Psoas muscle (tissue), 8 donors: Measurements from ENCODE around the gene BHMT2. TPM values are rescaled to one million over a fixed set of nuclear protein-coding genes. Genes with fewer than 3 reads are reported as not detected.

ENCODE experiments used
- ATAC-seq, 4 donors: fragments of 200-7000 bp; cut with Tn5 transposase; one replicate each; pipeline ENCODE4 v1.9.1; 2020; ENCODE audit warnings: moderate library complexity in 3 of 4, mild to moderate bottlenecking in 2 of 4
- DNase-seq, 2 donors: peaks; one replicate each; pipeline ENCODE4 v3.0.0-alpha.2; 2020
- H3K27ac ChIP-seq: fragments of 200-600 bp; one replicate; pipeline ENCODE4 v1.8.0; 2022
- H3K27me3 ChIP-seq, 3 donors: fragments of 200-600 bp in 1 of 3; one replicate each; pipeline versions ENCODE4 v1.6.1 to v1.8.0; 2013 to 2022; ENCODE audit warnings: low read length in 2 of 3, mild to moderate bottlenecking in 2 of 3, moderate library complexity in 1 of 3; ENCODE audit not compliant: insufficient read depth in 3 of 3
- H3K36me3 ChIP-seq, 2 donors: fragments of 200-600 bp in 1 of 2; one replicate each; pipeline versions ENCODE4 v1.6.1 to v1.8.0; 2013 to 2022; ENCODE audit warnings: low read depth in 1 of 2, mild to moderate bottlenecking in 1 of 2, moderate library complexity in 1 of 2; ENCODE audit not compliant: insufficient read depth in 1 of 2
- H3K4me1 ChIP-seq: fragments of 200-600 bp; one replicate; pipeline ENCODE4 v1.8.0; 2022
- H3K4me3 ChIP-seq: fragments of 200-600 bp; one replicate; pipeline ENCODE4 v1.8.0; 2022; ENCODE audit warnings: mild to moderate bottlenecking
- H3K9me3 ChIP-seq: fragments of 200-600 bp; one replicate; pipeline ENCODE4 v1.8.0; 2022
- WGBS, 3 donors: extraction: QIAGEN DNeasy Blood & Tissue Kit; methylation state at CpG; one replicate each; pipeline versions ENCODE4 v1.1.6 to v1.1.7; 2013; 5-methylcytosine and 5-hydroxymethylcytosine counted together
- intact Hi-C, 2 donors: fragments of 100-400 bp; cut with DNase I; formaldehyde crosslinking; loops; one replicate each; pipeline versions ENCODE4 v1.11.0 to v1.14.2; 2022
- polyA plus RNA-seq, 3 donors: library from polyadenylated mRNA; stranded (reverse); fragments of 200-250 nt; gene quantifications; one replicate each; pipeline ENCODE4 v1.2.3, GENCODE V29; 2013
- total RNA-seq, 4 donors: library from RNA; stranded (reverse); fragmentation: NEBNext Ultra II Directional in 2 of 4; extraction: Animal tissue kit (Norgen Biotek cat#: 25700) in 2 of 4; gene quantifications; one replicate each; pipeline versions ENCODE4 v1.2.1 to v1.2.4, GENCODE V29; 2021 to 2023
- TF ChIP-seq, protein P1 (sequence below): fragments of 200-600 bp; IDR thresholded peaks from one replicate; pipeline ENCODE4 v1.8.0; 2022; ENCODE audit warnings: antibody characterized with exemption
- donor health status: healthy with polysubstance abuse.
- donor health status: DM: no; HTN: no; CAD: no; lungs with moderate emphysema.
- donor health status: Bipolar disorder and iron deficiency.
- donor health status: healthy.
- donor health status: DM: yes; HTN: yes; CAD: no.
- donor health status: DM: no; HTN: no; CAD: no.
- donor health status: DM: no; HTN: no; CAD: no.
- donor health status: DM: yes; HTN: yes; CAD: no.

BHMT2 gene
- total and polyA plus RNA-seq, 7 donors, result 1.9 to 20.8 (median 11.9) TPM

DNA sequence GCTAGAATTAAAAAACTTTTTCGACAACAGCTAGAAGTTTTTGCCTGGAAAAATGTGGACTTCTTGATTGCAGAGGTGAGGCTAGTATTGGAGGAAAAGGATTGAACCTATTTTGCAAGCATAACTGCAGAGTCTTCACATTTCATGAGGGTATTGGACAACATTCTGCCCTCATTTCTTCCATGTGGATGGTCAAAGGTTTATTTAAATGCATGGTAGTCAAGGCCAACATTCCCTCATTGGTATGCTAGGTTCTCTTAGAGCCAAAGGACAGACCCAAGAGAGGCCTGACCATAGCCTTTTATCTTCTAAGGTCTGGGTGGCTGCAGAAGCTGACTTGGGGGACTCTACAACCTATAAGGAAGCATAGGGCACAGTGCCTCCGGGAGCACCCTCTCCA, 11.2 kb downstream of the BHMT2 start:
- Histone ChIP-seq H3K9me3 (no peaks in the 10 kb centered on the region), H3K27ac (no peak overlapping the region), H3K27me3 (no peaks in the 10 kb centered on the region), H3K36me3 (peaks cover 0 to 8% of the 10 kb centered on the region in 2 donors), H3K4me3 (no peak overlapping the region), H3K4me1 (no peaks in the 10 kb centered on the region)
- WGBS, 3 donors, result 78 to 98% (median 88%) methylated on average over 2 of the region's 2 CpGs
- TF ChIP-seq, protein P1, sequence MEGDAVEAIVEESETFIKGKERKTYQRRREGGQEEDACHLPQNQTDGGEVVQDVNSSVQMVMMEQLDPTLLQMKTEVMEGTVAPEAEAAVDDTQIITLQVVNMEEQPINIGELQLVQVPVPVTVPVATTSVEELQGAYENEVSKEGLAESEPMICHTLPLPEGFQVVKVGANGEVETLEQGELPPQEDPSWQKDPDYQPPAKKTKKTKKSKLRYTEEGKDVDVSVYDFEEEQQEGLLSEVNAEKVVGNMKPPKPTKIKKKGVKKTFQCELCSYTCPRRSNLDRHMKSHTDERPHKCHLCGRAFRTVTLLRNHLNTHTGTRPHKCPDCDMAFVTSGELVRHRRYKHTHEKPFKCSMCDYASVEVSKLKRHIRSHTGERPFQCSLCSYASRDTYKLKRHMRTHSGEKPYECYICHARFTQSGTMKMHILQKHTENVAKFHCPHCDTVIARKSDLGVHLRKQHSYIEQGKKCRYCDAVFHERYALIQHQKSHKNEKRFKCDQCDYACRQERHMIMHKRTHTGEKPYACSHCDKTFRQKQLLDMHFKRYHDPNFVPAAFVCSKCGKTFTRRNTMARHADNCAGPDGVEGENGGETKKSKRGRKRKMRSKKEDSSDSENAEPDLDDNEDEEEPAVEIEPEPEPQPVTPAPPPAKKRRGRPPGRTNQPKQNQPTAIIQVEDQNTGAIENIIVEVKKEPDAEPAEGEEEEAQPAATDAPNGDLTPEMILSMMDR, result no peak
- intact Hi-C loops, result no loop called here
- ATAC-seq (no peak), DNase-seq (no peak)

DNA sequence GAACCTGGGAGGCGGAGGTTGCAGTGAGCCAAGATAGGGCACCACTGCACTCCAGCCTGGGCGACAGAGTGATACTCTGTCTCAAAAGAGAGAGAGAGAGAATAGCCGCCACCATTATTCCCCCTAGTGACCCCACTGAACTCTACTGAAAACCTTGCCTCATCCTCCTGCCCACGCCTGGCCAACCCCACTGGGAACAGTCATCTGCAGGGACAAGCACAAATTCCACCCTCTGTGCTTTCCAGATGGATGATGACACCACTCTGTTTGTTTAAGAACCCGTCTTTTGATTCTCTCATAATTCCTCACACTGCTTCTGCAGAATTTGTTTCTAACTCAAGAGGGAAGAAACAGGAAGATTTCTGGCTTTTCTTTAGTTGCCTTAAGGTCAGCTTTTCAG, 12.2 kb downstream of the BHMT2 start:
- Histone ChIP-seq H3K9me3 (no peaks in the 10 kb centered on the region), H3K36me3 (peaks cover 0 to 8% of the 10 kb centered on the region in 2 donors), H3K27ac (no peak overlapping the region), H3K4me1 (no peaks in the 10 kb centered on the region), H3K27me3 (no peaks in the 10 kb centered on the region), H3K4me3 (no peak overlapping the region)
- 91 to 96% (median 92%) methylated on average over 5 of the region's 5 CpGs for WGBS, 3 donors
- TF ChIP-seq, protein P1, result no peak
- intact Hi-C loops, result no loop called here
- ATAC-seq, result no peak
- DNase-seq, result no peak

DNA sequence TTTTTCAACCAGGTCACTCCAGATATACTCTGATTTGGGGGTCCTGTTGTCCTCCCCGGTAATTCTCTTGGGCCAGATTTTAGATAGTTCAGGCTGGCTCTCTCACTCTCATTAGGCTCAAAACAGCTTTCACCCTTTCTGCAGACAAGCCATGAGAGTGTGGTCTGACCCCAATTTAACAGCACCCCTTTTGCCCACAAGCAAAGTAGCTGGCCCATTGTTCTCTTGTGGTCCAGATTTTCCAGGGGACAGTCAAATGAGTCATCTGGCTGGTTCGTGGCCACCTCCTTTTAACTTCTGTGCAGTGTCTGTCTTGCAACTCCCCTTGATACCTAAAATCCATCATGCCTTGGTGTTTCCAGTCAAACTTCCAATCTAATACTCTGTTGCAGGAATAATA, 16.5 kb downstream of the BHMT2 start:
- no peak overlapping the region for H3K4me3 ChIP-seq
- no peaks in the 10 kb centered on the region for H3K4me1 ChIP-seq
- no peak overlapping the region for H3K27ac ChIP-seq
- peaks cover 0 to 8% of the 10 kb centered on the region in 2 donors for H3K36me3 ChIP-seq
- DNase-seq (no peak), ATAC-seq (no peak)
- 65 to 68% (median 66%) methylated on average over 2 of the region's 2 CpGs for WGBS, 3 donors
- no peaks in the 10 kb centered on the region for H3K9me3 ChIP-seq
- H3K27me3 ChIP-seq, result no peaks in the 10 kb centered on the region
- intact Hi-C loops, result no loop called here
- TF ChIP-seq, protein P1, result no peak

DNA sequence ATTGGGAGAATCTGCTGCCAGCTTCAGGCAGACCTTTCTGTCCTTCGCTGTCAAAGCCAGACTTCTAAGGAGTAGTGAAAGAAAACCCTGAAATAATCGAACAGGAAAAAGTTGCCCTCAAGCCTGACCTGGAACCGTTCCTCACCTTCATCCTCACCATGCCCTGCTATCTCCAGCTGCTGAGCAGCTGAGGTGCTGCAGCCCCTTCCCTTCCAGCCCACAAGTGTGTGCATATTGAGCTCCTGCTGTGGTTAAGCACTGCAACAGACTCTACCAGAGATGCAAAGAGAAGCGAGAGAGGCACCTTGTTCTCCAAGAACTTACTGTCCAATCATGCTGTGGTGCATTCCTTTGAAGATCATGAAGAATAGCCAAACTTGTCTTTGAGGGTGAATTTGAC, 18.9 kb downstream of the BHMT2 start:
- H3K36me3 ChIP-seq, result no peaks in the 10 kb centered on the region
- no peaks in the 10 kb centered on the region for H3K9me3 ChIP-seq
- WGBS, 3 donors, result 85 to 90% (median 88%) methylated on average over 4 of the region's 4 CpGs
- no peaks in the 10 kb centered on the region for H3K4me1 ChIP-seq
- H3K27ac ChIP-seq, result no peak overlapping the region
- TF ChIP-seq, protein P1, result no peak
- H3K4me3 ChIP-seq, result no peak overlapping the region
- H3K27me3 ChIP-seq, result no peaks in the 10 kb centered on the region
- ATAC-seq (no peak), DNase-seq (no peak)
- intact Hi-C loops, result no loop called here

DNA sequence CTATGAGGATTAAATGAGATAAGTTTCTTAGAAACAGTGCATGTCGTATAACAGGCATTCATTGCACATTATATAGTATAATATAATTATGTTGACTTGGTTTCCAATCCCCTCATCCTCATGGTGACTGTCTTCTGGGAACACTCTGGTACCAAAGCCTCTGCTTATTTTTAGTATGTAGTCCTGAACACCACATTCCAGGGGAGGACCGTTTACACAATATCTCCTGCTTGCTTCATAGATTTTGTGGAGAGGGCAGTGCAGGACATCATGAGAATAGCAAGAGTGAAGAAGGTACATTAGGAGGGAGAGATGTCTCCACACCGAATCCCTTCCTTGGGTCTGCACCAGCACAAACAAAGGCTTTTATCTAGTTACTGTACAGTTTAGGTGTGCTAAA, 21.5 kb downstream of the BHMT2 start:
- TF ChIP-seq, protein P1, result no peak

More for the DNA sequence above, 21.5 kb downstream of the BHMT2 start:
- intact Hi-C loops, result no loop called here
- Histone ChIP-seq H3K4me3 (no peak overlapping the region), H3K36me3 (no peaks in the 10 kb centered on the region), H3K4me1 (no peaks in the 10 kb centered on the region), H3K9me3 (no peaks in the 10 kb centered on the region), H3K27ac (no peak overlapping the region), H3K27me3 (no peaks in the 10 kb centered on the region)
- DNase-seq (no peak), ATAC-seq (peak in 3 of 4 donors; percentile 69 to 97 (median 96))
- WGBS, 3 donors, result 50 to 56% (median 50%) methylated on average over 3 of the region's 3 CpGs
